Subcutaneous abdominal adipose tissue (tissue), 5 donors: Measurements from ENCODE around the gene SRGAP2C.
"Not testable (repeated sequence)": the region's sequence is repeated elsewhere in the genome, so short reads cannot be mapped to it uniquely, and the experiment has no call there.

Experiments used
- H3K27ac ChIP-seq: one replicate; pipeline ENCODE4 v1.7.0; 2013; ENCODE audit warnings: low read depth, mild to moderate bottlenecking, inconsistent platforms, low read length, moderate library complexity
- H3K27me3 ChIP-seq, 5 donors: one replicate each; pipeline ENCODE4 v1.7.0; 2013; ENCODE audit warnings: low read length in 5 of 5, inconsistent platforms in 1 of 5; ENCODE audit not compliant: control insufficient read depth in 5 of 5, insufficient read depth in 4 of 5
- H3K36me3 ChIP-seq, 5 donors: one replicate each; pipeline ENCODE4 v1.7.0; 2013; ENCODE audit warnings: low read length in 5 of 5; ENCODE audit not compliant: control insufficient read depth in 5 of 5, insufficient read depth in 5 of 5
- H3K4me1 ChIP-seq, 5 donors: one replicate each; pipeline ENCODE4 v1.7.0; 2013; ENCODE audit warnings: low read length in 5 of 5, mild to moderate bottlenecking in 3 of 5, moderate library complexity in 1 of 5; ENCODE audit not compliant: control insufficient read depth in 5 of 5, insufficient read depth in 5 of 5
- H3K4me3 ChIP-seq, 5 donors: one replicate each; pipeline ENCODE4 v1.7.0; 2013; ENCODE audit warnings: low read length in 5 of 5, low read depth in 1 of 5
- H3K9ac ChIP-seq, 5 donors: one replicate each; pipeline ENCODE4 v1.7.0; 2013; ENCODE audit warnings: low read length in 5 of 5, mild to moderate bottlenecking in 4 of 5, moderate library complexity in 3 of 5
- H3K9me3 ChIP-seq, 5 donors: one replicate each; pipeline ENCODE4 v1.7.0; 2013; ENCODE audit warnings: low read length in 5 of 5; ENCODE audit not compliant: control insufficient read depth in 5 of 5
- donor health status: healthy.
- donor health status: healthy.
- donor health status: healthy.
- donor health status: healthy.
- donor health status: healthy.

The SRGAP2C gene

GRCh38 chr1:121332599-121333562, 148.1 kb downstream of the SRGAP2C start:
- not testable (repeated sequence) for H3K36me3 ChIP-seq, H3K4me3 ChIP-seq, H3K27ac ChIP-seq, H3K9ac ChIP-seq, H3K27me3 ChIP-seq, H3K4me1 ChIP-seq, H3K9me3 ChIP-seq

GRCh38 chr1:121337958-121338357, 153.2 kb downstream of the SRGAP2C start:
- not testable (repeated sequence) for H3K9me3 ChIP-seq, H3K9ac ChIP-seq, H3K36me3 ChIP-seq

GRCh38 chr1:121339611-121340010, 154.8 kb downstream of the SRGAP2C start:
- H3K27ac ChIP-seq, H3K9me3 ChIP-seq, H3K4me1 ChIP-seq, H3K27me3 ChIP-seq, H3K9ac ChIP-seq, H3K36me3 ChIP-seq, H3K4me3 ChIP-seq: not testable (repeated sequence)

More at GRCh38 chr1:121337958-121338357, 153.2 kb downstream of the SRGAP2C start:
- H3K27me3 ChIP-seq, H3K27ac ChIP-seq, H3K4me1 ChIP-seq, H3K4me3 ChIP-seq: not testable (repeated sequence)

- H3K36me3 ChIP-seq, H3K4me3 ChIP-seq, H3K9me3 ChIP-seq, H3K27ac ChIP-seq, H3K9ac ChIP-seq, H3K4me1 ChIP-seq, H3K27me3 ChIP-seq: not testable (repeated sequence)
These were observed 158.6 kb downstream of the SRGAP2C start for GRCh38 chr1:121343311-121343906.

GRCh38 chr1:121344355-121344754, 159.6 kb downstream of the SRGAP2C start:
- H3K4me3 ChIP-seq, H3K9me3 ChIP-seq, H3K36me3 ChIP-seq, H3K27me3 ChIP-seq, H3K9ac ChIP-seq, H3K27ac ChIP-seq, H3K4me1 ChIP-seq: not testable (repeated sequence)

DNA sequence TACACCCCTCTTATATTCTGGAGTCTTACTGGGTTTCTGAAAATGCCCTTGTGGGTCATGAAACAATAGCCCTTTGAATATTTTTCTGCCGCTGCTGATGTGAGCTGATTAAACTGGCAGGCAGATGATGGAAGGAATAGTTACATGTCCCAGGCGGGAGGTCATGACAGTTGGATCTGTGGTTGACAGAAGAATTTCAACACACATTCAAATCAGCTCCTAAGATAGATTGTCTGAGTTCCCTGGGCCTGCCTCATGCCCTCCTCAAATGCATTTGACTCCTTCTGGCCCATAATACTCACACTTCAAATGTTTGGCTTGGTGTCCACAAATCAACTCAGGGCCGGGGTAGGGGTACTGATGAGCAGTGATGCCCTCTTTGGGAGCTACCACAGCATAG, 161.9 kb downstream of the SRGAP2C start:
- H3K9me3 ChIP-seq, H3K9ac ChIP-seq, H3K4me1 ChIP-seq, H3K4me3 ChIP-seq, H3K27ac ChIP-seq, H3K36me3 ChIP-seq, H3K27me3 ChIP-seq: not testable (repeated sequence)

DNA sequence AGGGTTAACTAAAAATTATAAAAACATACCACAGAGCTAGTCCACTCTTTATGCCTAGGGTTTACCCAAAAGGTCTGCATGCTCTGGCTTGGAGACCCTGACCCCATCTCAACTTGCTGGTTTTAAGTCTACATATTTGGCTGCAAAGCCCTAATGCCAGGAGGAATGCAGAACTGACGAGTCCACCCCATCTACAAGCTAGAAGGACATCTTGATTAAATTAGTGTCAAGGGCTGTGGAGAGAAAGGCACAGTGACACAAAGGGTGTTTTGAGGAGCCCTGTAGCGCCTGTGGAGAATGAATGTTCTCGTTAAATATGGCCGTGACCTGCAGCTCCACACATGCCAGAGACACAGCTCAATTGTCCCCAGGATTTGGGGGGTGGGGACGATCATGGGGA, 162.7 kb downstream of the SRGAP2C start:
- H3K36me3 ChIP-seq, H3K4me1 ChIP-seq, H3K27ac ChIP-seq, H3K27me3 ChIP-seq, H3K4me3 ChIP-seq, H3K9me3 ChIP-seq, H3K9ac ChIP-seq: not testable (repeated sequence)

DNA sequence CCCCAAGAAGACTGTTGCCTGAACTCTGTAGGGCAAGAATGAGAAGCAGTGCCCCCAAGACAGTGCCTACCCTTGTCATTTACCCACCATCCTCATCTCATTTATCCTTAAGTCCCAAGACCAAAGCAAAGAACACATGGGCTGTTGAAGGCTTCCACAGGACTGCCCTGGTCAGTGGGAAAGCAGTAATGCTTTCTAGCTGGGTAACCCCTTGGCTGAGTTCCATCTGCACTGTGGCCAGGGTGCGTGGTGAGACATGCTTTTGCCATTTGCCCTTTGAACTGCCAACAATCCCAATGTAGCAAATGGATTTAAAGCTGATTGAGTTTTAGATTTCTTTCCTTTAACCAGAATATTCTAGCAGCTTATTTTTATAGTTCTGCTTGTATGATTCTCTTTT, 163.3 kb downstream of the SRGAP2C start:
- H3K27ac ChIP-seq, H3K9me3 ChIP-seq, H3K27me3 ChIP-seq, H3K4me3 ChIP-seq, H3K9ac ChIP-seq, H3K4me1 ChIP-seq, H3K36me3 ChIP-seq: not testable (repeated sequence)

GRCh38 chr1:121349332-121349967, 164.7 kb downstream of the SRGAP2C start:
- H3K36me3 ChIP-seq, H3K9me3 ChIP-seq, H3K4me3 ChIP-seq, H3K27ac ChIP-seq, H3K4me1 ChIP-seq, H3K9ac ChIP-seq, H3K27me3 ChIP-seq: not testable (repeated sequence)

DNA sequence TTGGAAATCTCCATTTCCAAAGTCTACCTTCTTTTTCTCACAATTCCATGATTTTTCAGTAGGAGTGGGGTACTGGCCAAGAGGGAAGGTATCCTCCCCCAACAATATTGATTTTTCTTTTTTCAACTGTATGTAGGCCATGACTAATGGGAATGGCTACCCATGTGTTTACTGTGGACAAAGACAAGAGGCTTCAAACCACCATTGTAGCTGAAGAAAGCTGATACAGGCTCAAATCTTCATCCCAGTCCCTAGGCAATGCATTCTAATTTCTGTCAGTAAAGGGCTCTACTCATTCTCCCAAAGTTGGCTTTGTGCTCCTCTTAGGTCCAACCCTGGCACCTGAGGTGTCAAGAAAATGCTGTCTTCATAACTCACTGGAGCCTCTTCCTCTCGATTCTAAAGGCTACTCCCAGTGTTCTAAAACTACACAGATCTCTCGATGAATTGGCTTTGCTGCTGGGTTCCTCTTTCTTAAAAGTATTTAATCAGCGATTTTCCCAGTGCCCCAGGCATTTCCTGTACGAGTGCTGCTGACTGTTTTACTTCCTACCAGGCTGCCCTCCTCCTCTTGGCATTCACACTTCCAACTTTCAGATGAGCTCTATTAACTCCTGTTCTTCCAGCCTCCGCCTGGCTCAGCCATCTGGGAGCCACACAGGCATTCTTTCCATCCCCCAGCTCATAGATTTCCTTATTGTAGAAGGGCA, 171.1 kb downstream of the SRGAP2C start:
- H3K4me3 ChIP-seq, H3K27ac ChIP-seq, H3K4me1 ChIP-seq, H3K9me3 ChIP-seq, H3K27me3 ChIP-seq, H3K36me3 ChIP-seq, H3K9ac ChIP-seq: not testable (repeated sequence)
